Measurements from ENCODE around the gene CYSRT1. TPM values are rescaled to one million over a fixed set of nuclear protein-coding genes. Genes with fewer than 3 reads are reported as not detected.

CYSRT1 gene
- total RNA-seq, 1 experiment from 2014 or later: 1.7 TPM

- Mint-ChIP-seq H3K4me3 (ENCODE audit: unreplicated experiment) (no peak overlapping the region), H3K27ac (ENCODE audit: unreplicated experiment) (peak overlapping the region; percentile 64), H3K9me3 (ENCODE audit: unreplicated experiment) (no peaks in the 10 kb centered on the region), H3K36me3 (ENCODE audit: insufficient read depth, unreplicated experiment) (peaks cover 11% of the 10 kb centered on the region), H3K27me3 (ENCODE audit: insufficient read depth, unreplicated experiment) (no peaks in the 10 kb centered on the region), H3K4me1 (ENCODE audit: low read depth, unreplicated experiment) (peaks cover 13% of the 10 kb centered on the region)
- DNase-seq: no peak
- CTCF ChIA-PET: interaction anchor here (1.3 to 2.4 kb wide), 8 partner anchors 10 to 64 kb away, joined by 3 to 20 read pairs (median 6); partner anchors contain the start of genes ANAPC2, LRRC26, SSNA1 and TPRN
- no peak for TF ChIP-seq CTCF (IDR thresholded peaks at IDR 0.05; ENCODE audit: insufficient read depth in 1 of 2, low read depth in 1 of 2, low read length in 1 of 2, severe bottlenecking in 1 of 2, unreplicated experiment in 1 of 2)
- Histone ChIP-seq H3K4me3 (ENCODE audit: low read depth, low read length) (no peak overlapping the region), H3K4me1 (peaks cover 38% of the 10 kb centered on the region), H3K36me3 (ENCODE audit: control insufficient read depth, insufficient read depth, low read length) (no peaks in the 10 kb centered on the region), H3K9me3 (no peaks in the 10 kb centered on the region), H3K27me3 (replicated peaks; ENCODE audit: control insufficient read depth, insufficient read depth, low read length) (no peaks in the 10 kb centered on the region)
- no TSS peak for BruUV-seq (replicated peaks)
- POLR2A ChIA-PET: interaction anchor here (0.8 kb wide), 1 partner anchor 37 kb away, joined by 3 read pairs; no protein-coding TSS in a partner anchor
- intact Hi-C loops (cut with micrococcal nuclease; ENCODE audit: unreplicated experiment): loop anchor here (1.0 to 2.0 kb wide), 4 partner anchors 10 to 110 kb away; partner anchors contain the start of genes ANAPC2 and SSNA1
These were observed 1.5 kb downstream of the CYSRT1 start for GRCh38 chr9:137226338-137227053.

GRCh38 chr9:137227054-137227852 lies 2.3 kb downstream of the CYSRT1 start, which contains the start of gene RNF224:
RNF224 (plus strand) TSS chr9:137227502; CDS start chr9:137228336, 834 bp downstream.
- no peak within 1 kb of the TSS for H3K4me3 ChIP-seq (ENCODE audit: low read depth, low read length)
- Mint-ChIP-seq H3K36me3 (ENCODE audit: insufficient read depth, unreplicated experiment) (peaks cover 11% of the 10 kb centered on the region), H3K4me3 (ENCODE audit: unreplicated experiment) (no peak within 1 kb of the TSS), H3K9me3 (ENCODE audit: unreplicated experiment) (no peaks in the 10 kb centered on the region), H3K27ac (ENCODE audit: unreplicated experiment) (peak within 1 kb of the TSS; percentile 64), H3K4me1 (ENCODE audit: low read depth, unreplicated experiment) (peaks cover 13% of the 10 kb centered on the region), H3K27me3 (ENCODE audit: insufficient read depth, unreplicated experiment) (no peaks in the 10 kb centered on the region)
- H3K36me3 ChIP-seq (ENCODE audit: control insufficient read depth, insufficient read depth, low read length): no peaks in the 10 kb centered on the region
- ChIA-PET POLR2A (interaction anchor here (0.6 to 1.0 kb wide), 3 partner anchors 9 to 67 kb away, joined by 3 to 6 read pairs (median 3); no protein-coding TSS in a partner anchor), CTCF (interaction anchor here (0.6 to 2.4 kb wide), 13 partner anchors 9 to 181 kb away, joined by 3 to 20 read pairs (median 6); partner anchors contain the start of genes ANAPC2, LRRC26 and SSNA1)
- peak; percentile 79 to 90 for TF ChIP-seq CTCF (IDR thresholded peaks at IDR 0.05; ENCODE audit: insufficient read depth in 1 of 2, low read depth in 1 of 2, low read length in 1 of 2, severe bottlenecking in 1 of 2, unreplicated experiment in 1 of 2)
- intact Hi-C loops (cut with micrococcal nuclease; ENCODE audit: unreplicated experiment): loop anchor here (1.0 to 2.0 kb wide), 4 partner anchors 9 to 110 kb away; partner anchors contain the start of genes ANAPC2 and SSNA1
- H3K4me1 ChIP-seq: peaks cover 38% of the 10 kb centered on the region
- H3K9me3 ChIP-seq: no peaks in the 10 kb centered on the region
- no TSS peak for BruUV-seq (replicated peaks)
- no peaks in the 10 kb centered on the region for H3K27me3 ChIP-seq (replicated peaks; ENCODE audit: control insufficient read depth, insufficient read depth, low read length)
- DNase-seq: peak; percentile 87 to 88
